Measurements from ENCODE around the gene TTC3. TPM values are rescaled to one million over a fixed set of nuclear protein-coding genes. Genes with fewer than 3 reads are reported as not detected.

TTC3 gene
- total RNA-seq, 1 experiment from 2014 or later: 71.5 TPM

DNA sequence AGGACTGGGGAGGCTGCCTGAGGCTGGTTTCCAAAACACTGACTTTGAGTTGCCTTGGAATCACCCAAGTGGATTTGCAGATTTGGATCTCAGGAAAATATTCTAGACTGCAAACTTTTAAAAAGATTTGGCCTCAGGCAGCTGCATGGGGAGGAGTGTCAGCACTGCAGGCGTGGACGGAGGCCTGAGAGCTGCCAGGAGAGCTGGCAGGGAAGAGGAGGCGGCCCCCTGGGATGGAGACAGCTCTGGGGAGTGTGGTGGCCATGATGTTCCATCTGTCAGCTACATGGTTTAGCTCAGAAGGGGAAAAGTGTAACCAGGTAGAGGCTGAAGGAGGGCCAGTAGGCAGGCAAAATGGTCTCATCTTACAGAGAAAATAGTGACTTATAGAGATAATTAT lies 122.0 kb downstream of the TTC3 start:
- no peak overlapping the region for H3K4me3 ChIP-seq (replicated peaks in 1 of 2; ENCODE audit: low read depth in 1 of 2, low read length in 2 of 2)
- ChIA-PET POLR2A (no interaction called here), CTCF (no interaction called here), RAD21 (ENCODE audit: low non-redundant PET in 1 of 2, low total read pairs in 2 of 2, uncharacterized antibody in 2 of 2, unreplicated experiment in 2 of 2) (no interaction called here)
- H3K4me1 ChIP-seq (ENCODE audit: control insufficient read depth in 1 of 2, insufficient read depth in 2 of 2, low read length in 2 of 2): peaks cover 19 to 54% of the 10 kb centered on the region in 2 experiments
- ATAC-seq: no peak
- H3K79me2 ChIP-seq (ENCODE audit: insufficient read depth, low read length): no peaks in the 10 kb centered on the region
- H3K9ac ChIP-seq (ENCODE audit: low read length): no peak overlapping the region
- TF ChIP-seq SIN3A (IDR thresholded peaks at IDR 0.05; ENCODE audit: low read depth) (no peak), ZNF274 (IDR thresholded peaks at IDR 0.05; ENCODE audit: low read depth, low read length) (no peak), FOSL1 (IDR thresholded peaks at IDR 0.05; ENCODE audit: low read depth) (no peak), JUND (IDR thresholded peaks at IDR 0.05) (no peak), RAD21 (IDR thresholded peaks at IDR 0.05; ENCODE audit: low read depth) (no peak), YY1 (IDR thresholded peaks at IDR 0.05; ENCODE audit: extremely low read depth, insufficient replicate concordance, low read depth, low read length) (no peak), CEBPB (IDR thresholded peaks at IDR 0.05; ENCODE audit: low read depth) (no peak), ZFX (IDR thresholded peaks at IDR 0.05) (no peak), SRF (IDR thresholded peaks at IDR 0.05; ENCODE audit: low read depth) (no peak), EZH2phosphoT487 (IDR thresholded peaks at IDR 0.05; ENCODE audit: borderline replicate concordance) (no peak), POLR2AphosphoS5 (IDR thresholded peaks at IDR 0.05; ENCODE audit: low read depth, low read length) (no peak), EGR1 (IDR thresholded peaks at IDR 0.05; ENCODE audit: low read depth) (no peak), EZH2 (IDR thresholded peaks at IDR 0.05) (no peak), TCF7L2 (IDR thresholded peaks at IDR 0.05; ENCODE audit: borderline replicate concordance, extremely low read depth, insufficient read depth, insufficient read length) (no peak), POLR2A (IDR thresholded peaks at IDR 0.05; ENCODE audit: borderline replicate concordance, extremely low read depth, insufficient read depth, insufficient read length) (no peak)
- TF ChIP-seq, protein P1, sequence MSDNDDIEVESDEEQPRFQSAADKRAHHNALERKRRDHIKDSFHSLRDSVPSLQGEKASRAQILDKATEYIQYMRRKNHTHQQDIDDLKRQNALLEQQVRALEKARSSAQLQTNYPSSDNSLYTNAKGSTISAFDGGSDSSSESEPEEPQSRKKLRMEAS (IDR thresholded peaks at IDR 0.05): no peak
- TF ChIP-seq, protein P2, sequence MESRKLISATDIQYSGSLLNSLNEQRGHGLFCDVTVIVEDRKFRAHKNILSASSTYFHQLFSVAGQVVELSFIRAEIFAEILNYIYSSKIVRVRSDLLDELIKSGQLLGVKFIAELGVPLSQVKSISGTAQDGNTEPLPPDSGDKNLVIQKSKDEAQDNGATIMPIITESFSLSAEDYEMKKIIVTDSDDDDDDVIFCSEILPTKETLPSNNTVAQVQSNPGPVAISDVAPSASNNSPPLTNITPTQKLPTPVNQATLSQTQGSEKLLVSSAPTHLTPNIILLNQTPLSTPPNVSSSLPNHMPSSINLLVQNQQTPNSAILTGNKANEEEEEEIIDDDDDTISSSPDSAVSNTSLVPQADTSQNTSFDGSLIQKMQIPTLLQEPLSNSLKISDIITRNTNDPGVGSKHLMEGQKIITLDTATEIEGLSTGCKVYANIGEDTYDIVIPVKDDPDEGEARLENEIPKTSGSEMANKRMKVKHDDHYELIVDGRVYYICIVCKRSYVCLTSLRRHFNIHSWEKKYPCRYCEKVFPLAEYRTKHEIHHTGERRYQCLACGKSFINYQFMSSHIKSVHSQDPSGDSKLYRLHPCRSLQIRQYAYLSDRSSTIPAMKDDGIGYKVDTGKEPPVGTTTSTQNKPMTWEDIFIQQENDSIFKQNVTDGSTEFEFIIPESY (IDR thresholded peaks at IDR 0.05; ENCODE audit: extremely low read depth, insufficient replicate concordance, low read length): no peak
- TF ChIP-seq, protein P3, sequence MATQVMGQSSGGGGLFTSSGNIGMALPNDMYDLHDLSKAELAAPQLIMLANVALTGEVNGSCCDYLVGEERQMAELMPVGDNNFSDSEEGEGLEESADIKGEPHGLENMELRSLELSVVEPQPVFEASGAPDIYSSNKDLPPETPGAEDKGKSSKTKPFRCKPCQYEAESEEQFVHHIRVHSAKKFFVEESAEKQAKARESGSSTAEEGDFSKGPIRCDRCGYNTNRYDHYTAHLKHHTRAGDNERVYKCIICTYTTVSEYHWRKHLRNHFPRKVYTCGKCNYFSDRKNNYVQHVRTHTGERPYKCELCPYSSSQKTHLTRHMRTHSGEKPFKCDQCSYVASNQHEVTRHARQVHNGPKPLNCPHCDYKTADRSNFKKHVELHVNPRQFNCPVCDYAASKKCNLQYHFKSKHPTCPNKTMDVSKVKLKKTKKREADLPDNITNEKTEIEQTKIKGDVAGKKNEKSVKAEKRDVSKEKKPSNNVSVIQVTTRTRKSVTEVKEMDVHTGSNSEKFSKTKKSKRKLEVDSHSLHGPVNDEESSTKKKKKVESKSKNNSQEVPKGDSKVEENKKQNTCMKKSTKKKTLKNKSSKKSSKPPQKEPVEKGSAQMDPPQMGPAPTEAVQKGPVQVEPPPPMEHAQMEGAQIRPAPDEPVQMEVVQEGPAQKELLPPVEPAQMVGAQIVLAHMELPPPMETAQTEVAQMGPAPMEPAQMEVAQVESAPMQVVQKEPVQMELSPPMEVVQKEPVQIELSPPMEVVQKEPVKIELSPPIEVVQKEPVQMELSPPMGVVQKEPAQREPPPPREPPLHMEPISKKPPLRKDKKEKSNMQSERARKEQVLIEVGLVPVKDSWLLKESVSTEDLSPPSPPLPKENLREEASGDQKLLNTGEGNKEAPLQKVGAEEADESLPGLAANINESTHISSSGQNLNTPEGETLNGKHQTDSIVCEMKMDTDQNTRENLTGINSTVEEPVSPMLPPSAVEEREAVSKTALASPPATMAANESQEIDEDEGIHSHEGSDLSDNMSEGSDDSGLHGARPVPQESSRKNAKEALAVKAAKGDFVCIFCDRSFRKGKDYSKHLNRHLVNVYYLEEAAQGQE (IDR thresholded peaks at IDR 0.05; ENCODE audit: low read depth): no peak
- TF ChIP-seq, protein P4, sequence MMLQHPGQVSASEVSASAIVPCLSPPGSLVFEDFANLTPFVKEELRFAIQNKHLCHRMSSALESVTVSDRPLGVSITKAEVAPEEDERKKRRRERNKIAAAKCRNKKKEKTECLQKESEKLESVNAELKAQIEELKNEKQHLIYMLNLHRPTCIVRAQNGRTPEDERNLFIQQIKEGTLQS (IDR thresholded peaks at IDR 0.05): no peak
- TF ChIP-seq, protein P5, sequence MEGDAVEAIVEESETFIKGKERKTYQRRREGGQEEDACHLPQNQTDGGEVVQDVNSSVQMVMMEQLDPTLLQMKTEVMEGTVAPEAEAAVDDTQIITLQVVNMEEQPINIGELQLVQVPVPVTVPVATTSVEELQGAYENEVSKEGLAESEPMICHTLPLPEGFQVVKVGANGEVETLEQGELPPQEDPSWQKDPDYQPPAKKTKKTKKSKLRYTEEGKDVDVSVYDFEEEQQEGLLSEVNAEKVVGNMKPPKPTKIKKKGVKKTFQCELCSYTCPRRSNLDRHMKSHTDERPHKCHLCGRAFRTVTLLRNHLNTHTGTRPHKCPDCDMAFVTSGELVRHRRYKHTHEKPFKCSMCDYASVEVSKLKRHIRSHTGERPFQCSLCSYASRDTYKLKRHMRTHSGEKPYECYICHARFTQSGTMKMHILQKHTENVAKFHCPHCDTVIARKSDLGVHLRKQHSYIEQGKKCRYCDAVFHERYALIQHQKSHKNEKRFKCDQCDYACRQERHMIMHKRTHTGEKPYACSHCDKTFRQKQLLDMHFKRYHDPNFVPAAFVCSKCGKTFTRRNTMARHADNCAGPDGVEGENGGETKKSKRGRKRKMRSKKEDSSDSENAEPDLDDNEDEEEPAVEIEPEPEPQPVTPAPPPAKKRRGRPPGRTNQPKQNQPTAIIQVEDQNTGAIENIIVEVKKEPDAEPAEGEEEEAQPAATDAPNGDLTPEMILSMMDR (IDR thresholded peaks at IDR 0.05 in 2 of 3, conservative IDR thresholded peaks at IDR 0.05 in 1 of 3; ENCODE audit: borderline replicate concordance in 1 of 3, insufficient read depth in 1 of 3, low read depth in 2 of 3, low read length in 2 of 3): no peak
- H3K9me2 ChIP-seq (ENCODE audit: insufficient read depth): no peaks in the 10 kb centered on the region
- intact Hi-C loops (cut with micrococcal nuclease): no loop called here
- no peaks in the 10 kb centered on the region for H3K9me3 ChIP-seq (ENCODE audit: control insufficient read depth in 1 of 2, insufficient read depth in 1 of 2, low read depth in 1 of 2, low read length in 2 of 2)
- BruUV-seq (replicated peaks): no TSS peak
- DNase-seq (ENCODE audit: low read depth, low spot score): no peak
- H3K27ac ChIP-seq (ENCODE audit: low read depth, low read length): no peak overlapping the region
- H3K36me3 ChIP-seq (ENCODE audit: control insufficient read depth in 1 of 2, insufficient read depth in 2 of 2, low read length in 2 of 2): peaks cover 17% of the 10 kb centered on the region in 2 experiments; a peak in 3 of 4 replicates
- no peaks in the 10 kb centered on the region for H3K27me3 ChIP-seq (ENCODE audit: insufficient read depth, low read length)
- H3K4me2 ChIP-seq (ENCODE audit: low read length): no peak overlapping the region
- H2AFZ ChIP-seq (ENCODE audit: low read depth, low read length, poor library complexity, severe bottlenecking): no peak overlapping the region
- H4K20me1 ChIP-seq (ENCODE audit: insufficient read depth): no peaks in the 10 kb centered on the region

Data from HCT116 (cell line).